ENCODE results near the gene CLK3.

The CLK3 gene

GRCh38 chr15:74611834-74612233, 3.8 kb upstream of the CLK3 start:
- no peaks in the 10 kb centered on the region for H3K27me3 ChIP-seq (ENCODE audit: control insufficient read depth in 1 of 2, insufficient read depth in 2 of 2, low read length in 2 of 2)
- no peak overlapping the region for H3K4me3 ChIP-seq (ENCODE audit: low read depth in 1 of 2, low read length in 2 of 2)
- H3K4me1 ChIP-seq (ENCODE audit: control insufficient read depth in 1 of 2, insufficient read depth in 2 of 2, low read length in 2 of 2), result peaks cover 4 to 5% of the 10 kb centered on the region in 2 donors
- H3K36me3 ChIP-seq (ENCODE audit: control insufficient read depth in 1 of 2, insufficient read depth in 2 of 2, low read length in 2 of 2), result no peaks in the 10 kb centered on the region
- H3K9me3 ChIP-seq (ENCODE audit: control insufficient read depth in 1 of 2, low read length in 2 of 2), result no peaks in the 10 kb centered on the region
- H3K9ac ChIP-seq (ENCODE audit: low read depth in 1 of 2, low read length in 2 of 2), result no peak overlapping the region
- no peak overlapping the region for H3K27ac ChIP-seq (ENCODE audit: low read depth, low read length)

GRCh38 chr15:74612677-74613076, 3.0 kb upstream of the CLK3 start:
- Histone ChIP-seq H3K9me3 (ENCODE audit: control insufficient read depth in 1 of 2, low read length in 2 of 2) (no peaks in the 10 kb centered on the region), H3K4me3 (ENCODE audit: low read depth in 1 of 2, low read length in 2 of 2) (no peak overlapping the region), H3K27me3 (ENCODE audit: control insufficient read depth in 1 of 2, insufficient read depth in 2 of 2, low read length in 2 of 2) (no peaks in the 10 kb centered on the region), H3K27ac (ENCODE audit: low read depth, low read length) (no peak overlapping the region), H3K36me3 (ENCODE audit: control insufficient read depth in 1 of 2, insufficient read depth in 2 of 2, low read length in 2 of 2) (no peaks in the 10 kb centered on the region), H3K9ac (ENCODE audit: low read depth in 1 of 2, low read length in 2 of 2) (no peak overlapping the region), H3K4me1 (ENCODE audit: control insufficient read depth in 1 of 2, insufficient read depth in 2 of 2, low read length in 2 of 2) (peaks cover 13 to 14% of the 10 kb centered on the region in 2 donors)

- no peak overlapping the region for H3K4me3 ChIP-seq (ENCODE audit: low read depth in 1 of 2, low read length in 2 of 2)
- no peak overlapping the region for H3K27ac ChIP-seq (ENCODE audit: low read depth, low read length)
- peaks cover 19 to 20% of the 10 kb centered on the region in 2 donors for H3K4me1 ChIP-seq (ENCODE audit: control insufficient read depth in 1 of 2, insufficient read depth in 2 of 2, low read length in 2 of 2)
These were observed 2.3 kb upstream of the CLK3 start for GRCh38 chr15:74613089-74613952.

GRCh38 chr15:74613953-74614743, 1.5 kb upstream of the CLK3 start:
- peak overlapping the region in 1 of 2 donors; percentile 32 for H3K9ac ChIP-seq (ENCODE audit: low read depth in 1 of 2, low read length in 2 of 2)
- H3K4me1 ChIP-seq (ENCODE audit: control insufficient read depth in 1 of 2, insufficient read depth in 2 of 2, low read length in 2 of 2), result peaks cover 23% of the 10 kb centered on the region in 2 donors
- peaks cover 2 to 4% of the 10 kb centered on the region in 2 donors for H3K36me3 ChIP-seq (ENCODE audit: control insufficient read depth in 1 of 2, insufficient read depth in 2 of 2, low read length in 2 of 2)
- peak overlapping the region; percentile 89 to 98 for H3K4me3 ChIP-seq (ENCODE audit: low read depth in 1 of 2, low read length in 2 of 2)
- no peaks in the 10 kb centered on the region for H3K27me3 ChIP-seq (ENCODE audit: control insufficient read depth in 1 of 2, insufficient read depth in 2 of 2, low read length in 2 of 2)
- H3K9me3 ChIP-seq (ENCODE audit: control insufficient read depth in 1 of 2, low read length in 2 of 2), result no peaks in the 10 kb centered on the region
- peak overlapping the region; percentile 98 for H3K27ac ChIP-seq (ENCODE audit: low read depth, low read length)

More at GRCh38 chr15:74613089-74613952, 2.3 kb upstream of the CLK3 start:
- Histone ChIP-seq H3K36me3 (ENCODE audit: control insufficient read depth in 1 of 2, insufficient read depth in 2 of 2, low read length in 2 of 2) (no peaks in the 10 kb centered on the region), H3K9me3 (ENCODE audit: control insufficient read depth in 1 of 2, low read length in 2 of 2) (no peaks in the 10 kb centered on the region), H3K9ac (ENCODE audit: low read depth in 1 of 2, low read length in 2 of 2) (no peak overlapping the region), H3K27me3 (ENCODE audit: control insufficient read depth in 1 of 2, insufficient read depth in 2 of 2, low read length in 2 of 2) (no peaks in the 10 kb centered on the region)

- H3K27me3 ChIP-seq (ENCODE audit: control insufficient read depth in 1 of 2, insufficient read depth in 2 of 2, low read length in 2 of 2), result no peaks in the 10 kb centered on the region
- no peaks in the 10 kb centered on the region for H3K9me3 ChIP-seq (ENCODE audit: control insufficient read depth in 1 of 2, low read length in 2 of 2)
- H3K36me3 ChIP-seq (ENCODE audit: control insufficient read depth in 1 of 2, insufficient read depth in 2 of 2, low read length in 2 of 2), result peaks cover 10 to 12% of the 10 kb centered on the region in 2 donors
- peak overlapping the region; percentile 89 to 98 for H3K4me3 ChIP-seq (ENCODE audit: low read depth in 1 of 2, low read length in 2 of 2)
- H3K27ac ChIP-seq (ENCODE audit: low read depth, low read length), result peak overlapping the region; percentile 98
- peaks cover 23% of the 10 kb centered on the region in 2 donors for H3K4me1 ChIP-seq (ENCODE audit: control insufficient read depth in 1 of 2, insufficient read depth in 2 of 2, low read length in 2 of 2)
- peak overlapping the region; percentile 84 to 100 for H3K9ac ChIP-seq (ENCODE audit: low read depth in 1 of 2, low read length in 2 of 2)
These were observed 710 bp upstream of the CLK3 start for GRCh38 chr15:74614744-74615507.

GRCh38 chr15:74616366-74616939, 817 bp downstream of the CLK3 start:
- Histone ChIP-seq H3K4me1 (ENCODE audit: control insufficient read depth in 1 of 2, insufficient read depth in 2 of 2, low read length in 2 of 2) (peaks cover 33 to 34% of the 10 kb centered on the region in 2 donors), H3K27ac (ENCODE audit: low read depth, low read length) (peak overlapping the region; percentile 98), H3K9me3 (ENCODE audit: control insufficient read depth in 1 of 2, low read length in 2 of 2) (no peaks in the 10 kb centered on the region), H3K27me3 (ENCODE audit: control insufficient read depth in 1 of 2, insufficient read depth in 2 of 2, low read length in 2 of 2) (no peaks in the 10 kb centered on the region), H3K4me3 (ENCODE audit: low read depth in 1 of 2, low read length in 2 of 2) (peak overlapping the region; percentile 89 to 98), H3K36me3 (ENCODE audit: control insufficient read depth in 1 of 2, insufficient read depth in 2 of 2, low read length in 2 of 2) (peaks cover 25 to 27% of the 10 kb centered on the region in 2 donors), H3K9ac (ENCODE audit: low read depth in 1 of 2, low read length in 2 of 2) (peak overlapping the region; percentile 99 to 100)

GRCh38 chr15:74616996-74617395, 1.4 kb downstream of the CLK3 start:
- no peaks in the 10 kb centered on the region for H3K27me3 ChIP-seq (ENCODE audit: control insufficient read depth in 1 of 2, insufficient read depth in 2 of 2, low read length in 2 of 2)
- peak overlapping the region in 1 of 2 donors; percentile 100 for H3K9ac ChIP-seq (ENCODE audit: low read depth in 1 of 2, low read length in 2 of 2)
- peaks cover 33 to 34% of the 10 kb centered on the region in 2 donors for H3K4me1 ChIP-seq (ENCODE audit: control insufficient read depth in 1 of 2, insufficient read depth in 2 of 2, low read length in 2 of 2)
- H3K9me3 ChIP-seq (ENCODE audit: control insufficient read depth in 1 of 2, low read length in 2 of 2), result no peaks in the 10 kb centered on the region
- peaks cover 29 to 32% of the 10 kb centered on the region in 2 donors for H3K36me3 ChIP-seq (ENCODE audit: control insufficient read depth in 1 of 2, insufficient read depth in 2 of 2, low read length in 2 of 2)
- H3K27ac ChIP-seq (ENCODE audit: low read depth, low read length), result no peak overlapping the region
- H3K4me3 ChIP-seq (ENCODE audit: low read depth in 1 of 2, low read length in 2 of 2), result peak overlapping the region; percentile 89 to 98

- Histone ChIP-seq H3K9ac (ENCODE audit: low read depth in 1 of 2, low read length in 2 of 2) (no peak overlapping the region), H3K36me3 (ENCODE audit: control insufficient read depth in 1 of 2, insufficient read depth in 2 of 2, low read length in 2 of 2) (peaks cover 49 to 52% of the 10 kb centered on the region in 2 donors), H3K9me3 (ENCODE audit: control insufficient read depth in 1 of 2, low read length in 2 of 2) (no peaks in the 10 kb centered on the region), H3K27me3 (ENCODE audit: control insufficient read depth in 1 of 2, insufficient read depth in 2 of 2, low read length in 2 of 2) (no peaks in the 10 kb centered on the region), H3K27ac (ENCODE audit: low read depth, low read length) (no peak overlapping the region), H3K4me3 (ENCODE audit: low read depth in 1 of 2, low read length in 2 of 2) (no peak overlapping the region), H3K4me1 (ENCODE audit: control insufficient read depth in 1 of 2, insufficient read depth in 2 of 2, low read length in 2 of 2) (peaks cover 33 to 34% of the 10 kb centered on the region in 2 donors)
These were observed 3.4 kb downstream of the CLK3 start for GRCh38 chr15:74618841-74619596.

All from duodenal mucosa (tissue), 2 donors.